ENCODE measurements around the gene STRAP. TPM values are rescaled to one million over a fixed set of nuclear protein-coding genes. Genes with fewer than 3 reads are reported as not detected.
A peak's percentile ranks its signal among the peaks of the same experiment; 100 is the strongest.

Gene STRAP
- total RNA-seq, 2 donors from 2014 or later, result 188 to 362 TPM

GRCh38 chr12:15856097-15856982, 25.8 kb upstream of the STRAP start:
- H3K9me3 Mint-ChIP-seq, result no peaks in the 10 kb centered on the region
- H3K4me3 ChIP-seq (ENCODE audit: low read length), result no peak overlapping the region
- H3K4me1 ChIP-seq (ENCODE audit: control insufficient read depth, insufficient read depth, low read length), result peaks cover 3% of the 10 kb centered on the region
- no peak overlapping the region for H3K27ac Mint-ChIP-seq
- no peak overlapping the region for H3K4me3 Mint-ChIP-seq
- DNase-seq, result peak; percentile 78
- no peaks in the 10 kb centered on the region for H3K27me3 ChIP-seq (ENCODE audit: control insufficient read depth, insufficient read depth, low read length, poor library complexity, severe bottlenecking)
- H3K9me3 ChIP-seq (ENCODE audit: control insufficient read depth, low read length), result no peaks in the 10 kb centered on the region
- H3K27ac ChIP-seq (ENCODE audit: low read depth, low read length), result no peak overlapping the region
- 42 to 56% methylated on average over 3 to 8 of the region's 8 CpGs for WGBS, 2 experiments (ENCODE audit: insufficient coverage in 1 of 2, insufficient read length in 1 of 2)
- H3K4me1 Mint-ChIP-seq, result peaks cover 30% of the 10 kb centered on the region
- TF ChIP-seq, protein P1, sequence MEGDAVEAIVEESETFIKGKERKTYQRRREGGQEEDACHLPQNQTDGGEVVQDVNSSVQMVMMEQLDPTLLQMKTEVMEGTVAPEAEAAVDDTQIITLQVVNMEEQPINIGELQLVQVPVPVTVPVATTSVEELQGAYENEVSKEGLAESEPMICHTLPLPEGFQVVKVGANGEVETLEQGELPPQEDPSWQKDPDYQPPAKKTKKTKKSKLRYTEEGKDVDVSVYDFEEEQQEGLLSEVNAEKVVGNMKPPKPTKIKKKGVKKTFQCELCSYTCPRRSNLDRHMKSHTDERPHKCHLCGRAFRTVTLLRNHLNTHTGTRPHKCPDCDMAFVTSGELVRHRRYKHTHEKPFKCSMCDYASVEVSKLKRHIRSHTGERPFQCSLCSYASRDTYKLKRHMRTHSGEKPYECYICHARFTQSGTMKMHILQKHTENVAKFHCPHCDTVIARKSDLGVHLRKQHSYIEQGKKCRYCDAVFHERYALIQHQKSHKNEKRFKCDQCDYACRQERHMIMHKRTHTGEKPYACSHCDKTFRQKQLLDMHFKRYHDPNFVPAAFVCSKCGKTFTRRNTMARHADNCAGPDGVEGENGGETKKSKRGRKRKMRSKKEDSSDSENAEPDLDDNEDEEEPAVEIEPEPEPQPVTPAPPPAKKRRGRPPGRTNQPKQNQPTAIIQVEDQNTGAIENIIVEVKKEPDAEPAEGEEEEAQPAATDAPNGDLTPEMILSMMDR (conservative IDR thresholded peaks at IDR 0.05), result peak; percentile 100
- H3K36me3 Mint-ChIP-seq (ENCODE audit: low read depth), result no peaks in the 10 kb centered on the region
- no peak overlapping the region for H3K9ac ChIP-seq (ENCODE audit: extremely low read depth, low read length, poor library complexity, severe bottlenecking)
- no peaks in the 10 kb centered on the region for H3K27me3 Mint-ChIP-seq (ENCODE audit: insufficient read depth)
- H3K36me3 ChIP-seq (ENCODE audit: control insufficient read depth, insufficient read depth, low read length), result no peaks in the 10 kb centered on the region

DNA sequence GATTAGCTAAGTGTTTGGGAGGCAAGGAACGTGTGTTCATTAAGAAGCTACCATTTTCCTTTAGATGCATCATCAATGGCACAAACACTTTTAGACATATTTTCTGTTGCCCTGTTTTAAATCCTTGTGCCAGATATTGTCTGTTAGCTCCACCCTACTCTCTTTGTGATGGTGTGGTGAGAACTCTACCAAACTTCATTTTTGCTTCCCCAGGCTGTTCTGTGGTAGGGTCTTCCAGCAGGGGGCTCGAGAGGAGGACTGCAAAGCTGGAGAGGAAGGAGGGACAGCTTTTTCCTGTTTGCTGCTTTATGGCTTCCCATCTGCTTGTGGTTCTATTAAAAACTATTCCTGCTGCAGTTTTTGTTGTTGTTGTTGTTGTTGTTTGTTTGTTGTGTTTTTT, 23.8 kb upstream of the STRAP start:
- H3K4me3 Mint-ChIP-seq, result no peak overlapping the region
- H3K4me1 Mint-ChIP-seq, result peaks cover 28% of the 10 kb centered on the region
- H3K36me3 ChIP-seq (ENCODE audit: control insufficient read depth, insufficient read depth, low read length), result no peaks in the 10 kb centered on the region

DNA sequence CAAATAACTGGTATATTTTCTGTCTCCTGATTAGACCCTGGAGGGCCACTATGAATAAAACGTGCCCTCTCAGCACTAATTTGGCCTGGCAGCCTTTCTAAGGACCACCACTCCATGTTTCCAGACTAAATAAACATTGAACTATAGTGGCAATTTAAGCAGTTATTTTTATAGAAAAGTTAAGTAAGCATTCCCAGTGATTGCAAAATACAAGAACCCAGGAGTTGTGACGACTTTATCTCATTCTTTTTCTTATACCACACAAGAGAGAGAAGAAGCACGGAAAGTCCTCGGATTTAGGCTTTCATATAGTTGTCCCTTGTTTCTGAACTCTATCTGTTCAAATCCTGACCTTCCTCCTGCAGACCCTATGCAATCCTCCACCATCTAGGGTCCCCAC, 23.1 kb upstream of the STRAP start:
- no peaks in the 10 kb centered on the region for H3K9me3 ChIP-seq (ENCODE audit: control insufficient read depth, low read length)
- TF ChIP-seq, protein P1 (conservative IDR thresholded peaks at IDR 0.05), result no peak
- H3K27me3 Mint-ChIP-seq (ENCODE audit: insufficient read depth), result no peaks in the 10 kb centered on the region
- peaks cover 3% of the 10 kb centered on the region for H3K4me1 ChIP-seq (ENCODE audit: control insufficient read depth, insufficient read depth, low read length)
- DNase-seq, result no peak
- H3K36me3 ChIP-seq (ENCODE audit: control insufficient read depth, insufficient read depth, low read length), result no peaks in the 10 kb centered on the region
- no peaks in the 10 kb centered on the region for H3K27me3 ChIP-seq (ENCODE audit: control insufficient read depth, insufficient read depth, low read length, poor library complexity, severe bottlenecking)
- no peaks in the 10 kb centered on the region for H3K9me3 Mint-ChIP-seq
- 88 to 100% methylated on average over 2 to 4 of the region's 4 CpGs for WGBS, 2 experiments (ENCODE audit: insufficient coverage in 1 of 2, insufficient read length in 1 of 2)
- H3K4me1 Mint-ChIP-seq, result peaks cover 28% of the 10 kb centered on the region
- H3K36me3 Mint-ChIP-seq (ENCODE audit: low read depth), result no peaks in the 10 kb centered on the region
- H3K27ac ChIP-seq (ENCODE audit: low read depth, low read length), result no peak overlapping the region
- H3K4me3 ChIP-seq (ENCODE audit: low read length), result no peak overlapping the region
- H3K9ac ChIP-seq (ENCODE audit: extremely low read depth, low read length, poor library complexity, severe bottlenecking), result no peak overlapping the region
- no peak overlapping the region for H3K27ac Mint-ChIP-seq
- no peak overlapping the region for H3K4me3 Mint-ChIP-seq

More for the DNA sequence above, 23.8 kb upstream of the STRAP start:
- Histone ChIP-seq H3K4me1 (ENCODE audit: control insufficient read depth, insufficient read depth, low read length) (peaks cover 3% of the 10 kb centered on the region), H3K4me3 (ENCODE audit: low read length) (no peak overlapping the region), H3K27me3 (ENCODE audit: control insufficient read depth, insufficient read depth, low read length, poor library complexity, severe bottlenecking) (no peaks in the 10 kb centered on the region), H3K9me3 (ENCODE audit: control insufficient read depth, low read length) (no peaks in the 10 kb centered on the region), H3K27ac (ENCODE audit: low read depth, low read length) (no peak overlapping the region), H3K9ac (ENCODE audit: extremely low read depth, low read length, poor library complexity, severe bottlenecking) (no peak overlapping the region)
- Mint-ChIP-seq H3K9me3 (no peaks in the 10 kb centered on the region), H3K36me3 (ENCODE audit: low read depth) (no peaks in the 10 kb centered on the region), H3K27ac (no peak overlapping the region), H3K27me3 (ENCODE audit: insufficient read depth) (no peaks in the 10 kb centered on the region)
- TF ChIP-seq, protein P1 (conservative IDR thresholded peaks at IDR 0.05), result peak; percentile 85
- peak; percentile 74 for DNase-seq
- WGBS, 2 experiments (ENCODE audit: insufficient coverage in 1 of 2, insufficient read length in 1 of 2), result 86% methylated on average over 2 of the region's 2 CpGs; no CpG with 5 or more reads in 1 of the 2 experiments
